Femur (tissue), 1 donor: ENCODE data around the gene GOLGA1.
"Not testable (repeated sequence)": the region's sequence is repeated elsewhere in the genome, so short reads cannot be mapped to it uniquely, and the experiment has no call there.

Experiments
- DNase-seq: peaks from one replicate; pipeline ENCODE4 v3.0.0-alpha.2; 2017

The GOLGA1 gene, protein sequence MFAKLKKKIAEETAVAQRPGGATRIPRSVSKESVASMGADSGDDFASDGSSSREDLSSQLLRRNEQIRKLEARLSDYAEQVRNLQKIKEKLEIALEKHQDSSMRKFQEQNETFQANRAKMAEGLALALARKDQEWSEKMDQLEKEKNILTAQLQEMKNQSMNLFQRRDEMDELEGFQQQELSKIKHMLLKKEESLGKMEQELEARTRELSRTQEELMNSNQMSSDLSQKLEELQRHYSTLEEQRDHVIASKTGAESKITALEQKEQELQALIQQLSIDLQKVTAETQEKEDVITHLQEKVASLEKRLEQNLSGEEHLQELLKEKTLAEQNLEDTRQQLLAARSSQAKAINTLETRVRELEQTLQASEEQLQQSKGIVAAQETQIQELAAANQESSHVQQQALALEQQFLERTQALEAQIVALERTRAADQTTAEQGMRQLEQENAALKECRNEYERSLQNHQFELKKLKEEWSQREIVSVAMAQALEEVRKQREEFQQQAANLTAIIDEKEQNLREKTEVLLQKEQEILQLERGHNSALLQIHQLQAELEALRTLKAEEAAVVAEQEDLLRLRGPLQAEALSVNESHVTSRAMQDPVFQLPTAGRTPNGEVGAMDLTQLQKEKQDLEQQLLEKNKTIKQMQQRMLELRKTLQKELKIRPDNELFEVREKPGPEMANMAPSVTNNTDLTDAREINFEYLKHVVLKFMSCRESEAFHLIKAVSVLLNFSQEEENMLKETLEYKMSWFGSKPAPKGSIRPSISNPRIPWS

DNA sequence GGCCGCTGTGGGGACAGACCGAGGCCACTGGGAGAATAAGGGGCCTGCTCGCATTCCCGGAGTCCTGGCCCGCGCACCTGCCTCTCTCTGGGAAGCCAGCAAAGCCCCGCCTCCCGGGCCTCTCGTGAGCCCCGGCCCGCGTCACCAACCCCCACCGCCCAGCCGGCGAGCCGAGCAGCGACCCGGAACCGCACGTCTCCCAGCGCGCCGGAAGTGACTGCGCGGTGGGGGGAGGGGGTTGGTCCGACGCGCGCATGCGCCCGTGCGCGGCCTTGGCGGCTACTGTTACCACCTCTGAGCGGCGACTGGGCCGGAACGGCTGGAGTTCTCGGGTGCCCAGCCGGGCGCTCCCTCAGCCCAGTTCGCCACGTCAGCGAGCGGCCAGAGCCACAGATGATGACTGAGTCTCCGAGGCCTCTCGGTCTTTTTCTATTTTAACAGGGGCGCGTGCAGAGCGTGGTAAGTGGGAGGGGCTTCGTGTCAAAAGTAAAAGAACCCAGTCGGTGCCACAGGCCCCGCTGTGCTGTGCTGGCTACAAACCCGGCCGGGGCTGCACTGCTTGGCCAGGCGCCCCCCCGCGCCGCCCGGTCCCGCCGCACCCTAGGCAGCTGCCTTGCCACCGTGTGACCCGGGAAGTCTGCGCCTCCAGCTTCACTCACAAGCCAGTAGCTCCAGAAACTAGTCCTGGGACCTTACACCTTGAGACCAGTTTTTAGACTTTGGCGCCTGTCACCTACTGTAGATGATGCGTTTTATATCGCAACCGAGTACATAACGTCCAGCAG, at the start of gene GOLGA1:
Gene GOLGA1, minus strand, starts transcription at position 190 of the 785 bp plus-strand sequence. CDS start 2,372 bp downstream, outside the sequence.
- DNase-seq: peak; percentile 98

DNA sequence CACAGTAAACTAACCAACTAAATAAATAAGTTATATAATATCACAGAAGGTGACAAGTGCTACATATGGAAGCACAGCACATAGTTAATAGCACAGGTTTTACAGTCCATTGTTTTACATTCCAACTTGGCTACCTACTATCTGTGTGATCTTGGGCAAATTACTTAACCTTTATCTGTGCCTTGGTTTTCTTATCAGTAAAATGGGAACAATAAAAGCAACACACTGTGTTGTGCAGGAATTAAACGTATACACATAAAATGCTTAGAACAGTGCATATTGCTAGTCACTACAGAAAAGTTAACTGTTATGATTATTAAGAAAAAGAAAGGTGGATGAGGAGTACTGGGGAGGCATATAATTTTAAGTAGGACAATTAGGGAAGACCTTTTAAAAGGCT, 42.8 kb upstream of the GOLGA1 start:
- no peak for DNase-seq

DNA sequence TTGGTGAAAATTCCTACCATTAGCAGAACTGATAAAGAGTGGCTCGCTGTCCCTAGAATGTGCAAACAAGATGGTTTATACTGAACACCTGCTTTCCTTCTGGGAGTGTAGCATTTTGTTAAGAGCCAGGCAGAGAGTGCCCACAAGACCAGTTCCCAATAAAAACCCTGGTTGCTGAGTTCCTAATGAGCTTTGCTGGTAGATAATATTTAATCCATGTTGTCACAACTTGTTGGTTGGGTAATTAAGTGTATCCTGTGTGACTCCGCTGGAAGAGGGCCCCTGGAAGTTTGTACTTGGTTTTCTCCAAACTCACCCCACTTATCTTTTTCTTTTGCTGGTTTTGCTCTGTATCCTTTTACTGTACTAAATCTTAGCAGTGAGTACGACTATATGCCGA, 39.5 kb upstream of the GOLGA1 start:
- no peak for DNase-seq

DNA sequence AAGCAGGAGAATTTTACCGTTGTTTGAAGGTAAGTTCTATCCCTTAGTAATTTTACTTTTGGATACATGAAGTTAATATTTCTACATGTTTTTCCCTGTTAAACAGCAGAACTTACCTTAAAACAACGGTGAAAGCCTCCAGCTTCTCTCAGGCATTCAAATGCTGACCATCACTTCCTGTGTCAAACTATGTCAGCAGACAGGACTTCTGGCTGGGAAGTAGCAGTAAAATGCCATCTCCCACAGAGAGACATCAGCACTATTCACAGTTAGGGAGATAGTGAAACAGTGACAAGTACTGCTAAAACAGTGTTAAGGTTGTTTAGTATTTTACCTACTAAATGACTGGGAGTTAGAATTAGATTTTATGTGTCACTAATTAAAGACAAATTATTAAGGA, 34.2 kb upstream of the GOLGA1 start:
- DNase-seq: no peak

DNA sequence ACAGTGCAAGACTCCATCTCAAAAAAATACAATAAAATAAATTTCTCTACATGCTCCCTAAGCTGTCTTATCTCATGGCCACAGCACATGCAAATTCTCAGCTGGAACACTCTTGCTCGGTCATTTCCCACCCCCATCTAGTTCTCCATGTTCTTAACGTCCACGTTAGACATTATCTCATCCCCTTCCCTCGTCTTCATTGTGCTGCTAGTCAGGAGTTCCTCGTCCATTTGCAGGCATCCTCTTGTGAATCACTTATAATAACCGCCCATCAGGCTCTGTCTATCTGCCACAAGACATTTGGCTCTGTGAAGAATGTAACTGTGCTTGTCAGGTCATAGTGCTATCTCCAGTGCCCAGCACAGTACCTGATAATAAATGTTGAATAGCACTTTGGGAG, 32.9 kb upstream of the GOLGA1 start:
- no peak for DNase-seq

DNA sequence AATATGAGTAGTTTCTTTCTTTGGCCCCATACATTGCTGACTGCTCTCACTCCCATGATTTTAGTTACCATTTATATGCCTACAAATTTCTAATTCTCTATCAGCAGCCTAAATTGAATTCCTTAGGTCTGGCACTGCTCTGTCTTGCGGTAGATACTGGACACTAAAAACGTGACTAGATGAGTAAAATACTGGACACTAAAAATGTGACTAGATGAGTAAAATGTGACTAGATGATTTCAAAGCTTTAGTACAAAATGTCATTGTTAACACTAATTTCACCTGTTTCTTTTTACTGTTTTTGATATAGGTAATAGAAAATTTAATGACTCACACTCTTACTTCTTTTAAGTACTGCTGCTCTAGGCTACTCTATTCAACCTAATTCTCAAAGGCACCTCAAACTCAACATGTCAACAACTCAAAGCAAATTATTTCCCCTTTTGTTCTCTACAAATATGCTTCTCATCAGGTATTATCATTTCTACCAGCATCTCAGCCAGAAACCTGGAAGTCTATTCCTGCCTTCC, 31.4 kb upstream of the GOLGA1 start:
- DNase-seq: no peak

DNA sequence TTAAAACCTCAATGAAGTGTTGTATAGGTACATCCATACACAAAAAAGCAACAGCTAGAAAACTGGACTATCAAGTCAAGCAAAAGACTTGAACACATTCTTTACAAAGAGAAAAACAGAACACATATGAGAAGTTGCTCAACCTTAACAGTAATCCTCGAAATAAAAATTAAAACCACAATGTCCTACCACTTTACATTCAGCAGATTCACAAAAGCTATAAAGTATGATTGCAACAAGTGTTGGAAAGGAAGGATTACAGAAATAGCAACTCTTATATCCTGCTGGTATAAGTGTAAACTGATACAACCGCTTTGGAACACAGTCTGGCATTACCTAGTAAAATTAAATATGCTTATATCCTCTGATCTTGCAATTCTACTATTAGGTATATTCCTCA, 28.5 kb upstream of the GOLGA1 start:
- DNase-seq: no peak

DNA sequence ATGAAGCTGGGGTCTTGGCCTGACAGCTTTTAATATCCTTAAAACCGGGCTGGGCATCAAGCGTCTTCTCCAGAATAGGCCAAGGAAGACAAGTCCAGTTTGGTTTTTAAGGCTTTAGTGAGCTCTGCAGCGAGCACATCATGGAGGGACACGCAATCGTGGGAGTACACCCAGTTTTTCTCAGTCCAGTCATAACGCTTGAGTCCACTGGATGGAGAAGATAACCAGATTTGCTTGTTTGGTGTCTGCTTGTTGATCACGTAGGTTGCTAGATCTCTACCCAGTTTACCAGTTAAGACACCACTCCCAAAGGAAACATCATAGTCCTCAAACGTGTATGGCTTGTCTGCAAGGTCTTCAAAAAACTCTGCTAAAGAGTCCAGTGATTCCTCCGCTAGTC, 27.4 kb upstream of the GOLGA1 start:
- no peak for DNase-seq

DNA sequence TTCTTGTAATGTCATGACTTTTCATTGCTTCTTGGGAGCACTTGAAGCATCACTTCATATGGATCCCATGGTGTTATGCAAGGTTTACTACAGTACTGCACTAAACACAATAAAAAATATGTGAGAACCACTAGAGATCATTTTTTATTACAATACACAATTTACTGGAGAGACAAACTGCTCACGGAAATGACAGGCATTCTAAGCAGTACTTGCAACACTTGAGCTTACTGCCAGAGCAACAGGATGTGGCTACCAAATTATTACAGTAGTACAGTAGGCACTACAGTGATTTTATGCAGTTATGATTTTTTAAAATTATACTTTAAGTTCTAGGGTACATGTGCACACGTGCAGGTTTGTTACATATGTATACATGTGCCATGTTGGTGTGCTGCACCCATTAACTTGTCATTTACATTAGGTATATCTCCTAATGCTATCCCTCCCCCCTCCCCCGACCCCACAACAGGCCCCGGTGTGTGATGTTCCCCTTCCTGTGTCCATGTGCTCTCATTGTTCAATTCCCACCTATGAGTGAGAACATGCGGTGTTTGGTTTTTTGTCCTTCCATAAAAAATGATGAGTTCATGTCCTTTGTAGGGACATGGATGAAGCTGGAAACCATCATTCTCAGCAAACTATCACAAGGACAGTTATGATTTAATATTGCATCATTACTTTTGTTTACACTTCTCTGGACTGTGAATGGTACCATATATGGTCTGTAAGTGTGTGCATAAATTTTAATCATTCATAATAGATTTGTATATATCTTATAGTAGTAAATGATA, 25.1 kb upstream of the GOLGA1 start:
- not testable (repeated sequence) for DNase-seq

DNA sequence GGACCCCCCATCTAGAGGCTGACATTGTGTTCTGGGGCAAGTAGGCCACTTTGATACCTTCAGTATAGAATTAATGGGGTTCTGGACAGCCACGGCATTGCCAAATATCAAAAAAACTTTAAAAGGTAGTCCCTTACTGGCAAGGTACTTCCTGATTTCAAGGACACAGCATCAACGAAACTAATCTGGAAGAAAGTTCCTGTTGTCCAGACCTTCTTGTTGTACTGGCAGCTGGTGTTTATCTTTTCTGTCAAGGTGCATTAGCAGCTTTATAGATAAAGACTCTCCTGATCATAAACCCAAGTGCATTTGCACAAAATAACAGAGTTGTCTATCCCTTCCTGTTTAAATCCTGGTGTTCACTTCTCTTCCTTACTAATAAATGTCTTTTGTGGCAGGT, 23.7 kb upstream of the GOLGA1 start:
- no peak for DNase-seq

DNA sequence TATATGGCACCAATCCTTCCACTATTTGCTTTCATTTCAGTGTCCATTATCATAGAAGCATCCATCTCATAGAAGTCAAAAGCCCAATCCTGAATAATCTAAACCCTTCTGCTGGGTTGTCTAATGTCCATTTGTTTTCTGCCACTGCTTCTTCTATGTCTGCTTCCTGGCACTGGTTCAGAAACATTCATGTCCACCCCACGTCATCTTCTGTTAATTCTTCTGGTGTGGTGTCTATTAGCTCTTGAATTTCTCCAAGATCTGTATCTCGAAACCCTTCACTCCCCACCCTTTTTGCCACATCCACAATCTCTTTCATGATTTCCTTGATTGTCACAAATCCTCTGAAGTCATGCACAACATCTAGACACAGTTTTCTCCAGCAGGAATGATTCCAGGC, 23.2 kb upstream of the GOLGA1 start:
- no peak for DNase-seq

DNA sequence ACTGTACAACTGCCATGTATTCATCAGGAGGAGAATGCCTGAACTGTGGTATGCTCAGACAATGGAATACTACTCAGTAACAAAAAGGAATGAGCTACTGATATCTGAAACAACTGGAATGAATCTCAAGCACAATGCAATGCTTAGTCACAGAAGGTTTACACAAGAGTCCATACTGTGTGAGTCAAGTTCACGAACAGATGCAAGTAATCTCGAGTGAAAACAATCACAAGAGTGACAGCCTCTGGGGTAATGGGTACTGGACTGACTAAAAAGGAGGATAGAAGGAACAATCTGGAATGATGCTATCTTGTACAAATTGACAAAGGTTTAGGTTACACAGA, 19.5 kb upstream of the GOLGA1 start:
- DNase-seq: no peak

DNA sequence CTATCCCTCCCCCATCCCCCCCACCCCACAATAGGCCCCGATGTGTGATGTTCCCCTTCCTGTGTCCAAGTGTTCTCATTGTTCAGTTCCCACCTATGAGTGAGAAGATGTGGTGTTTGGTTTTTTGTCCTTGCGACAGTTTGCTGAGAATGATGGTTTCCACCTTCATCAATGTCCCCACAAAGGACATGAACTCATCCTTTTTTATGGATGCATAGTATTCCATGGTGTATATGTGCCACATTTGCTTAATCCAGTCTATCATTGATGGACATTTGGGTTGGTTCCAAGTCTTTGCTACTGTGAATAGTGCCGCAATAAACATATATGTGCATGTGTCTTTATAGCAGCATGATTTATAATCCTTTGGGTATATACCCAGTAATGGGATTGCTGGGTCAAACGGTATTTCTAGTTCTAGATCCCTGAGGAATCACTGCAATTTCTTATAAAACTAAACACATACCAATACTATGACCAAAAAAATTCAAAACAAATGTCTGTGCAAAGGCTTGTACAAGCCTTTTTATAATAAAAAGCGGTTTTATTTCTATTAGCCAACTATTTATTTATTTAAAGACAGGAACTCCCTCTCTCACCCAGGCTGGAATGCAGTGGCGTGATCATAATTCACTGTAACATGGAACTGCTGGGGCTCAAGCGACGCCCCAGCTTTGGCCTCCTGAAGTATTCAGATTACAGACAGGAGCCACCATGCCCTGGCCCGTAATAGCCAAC, 19.0 kb upstream of the GOLGA1 start:
- not testable (repeated sequence) for DNase-seq

DNA sequence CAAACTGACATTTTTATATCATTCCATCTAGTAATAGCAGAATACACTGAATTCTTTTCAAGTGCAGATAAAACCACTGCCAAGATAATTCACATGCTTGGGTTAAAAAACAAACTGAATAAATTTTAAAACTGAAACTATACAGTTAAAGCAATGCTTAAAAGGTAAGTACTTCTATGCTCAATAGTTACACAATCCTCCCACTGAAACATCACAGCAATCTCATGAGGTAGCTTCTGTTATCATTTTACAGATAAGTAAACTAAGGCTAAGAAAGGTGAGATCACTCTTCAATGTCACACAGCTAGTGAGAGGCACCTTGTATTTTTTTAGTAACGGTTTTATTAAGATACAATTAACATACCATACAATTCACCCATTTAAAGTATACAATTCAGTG, 13.4 kb upstream of the GOLGA1 start:
- no peak for DNase-seq

DNA sequence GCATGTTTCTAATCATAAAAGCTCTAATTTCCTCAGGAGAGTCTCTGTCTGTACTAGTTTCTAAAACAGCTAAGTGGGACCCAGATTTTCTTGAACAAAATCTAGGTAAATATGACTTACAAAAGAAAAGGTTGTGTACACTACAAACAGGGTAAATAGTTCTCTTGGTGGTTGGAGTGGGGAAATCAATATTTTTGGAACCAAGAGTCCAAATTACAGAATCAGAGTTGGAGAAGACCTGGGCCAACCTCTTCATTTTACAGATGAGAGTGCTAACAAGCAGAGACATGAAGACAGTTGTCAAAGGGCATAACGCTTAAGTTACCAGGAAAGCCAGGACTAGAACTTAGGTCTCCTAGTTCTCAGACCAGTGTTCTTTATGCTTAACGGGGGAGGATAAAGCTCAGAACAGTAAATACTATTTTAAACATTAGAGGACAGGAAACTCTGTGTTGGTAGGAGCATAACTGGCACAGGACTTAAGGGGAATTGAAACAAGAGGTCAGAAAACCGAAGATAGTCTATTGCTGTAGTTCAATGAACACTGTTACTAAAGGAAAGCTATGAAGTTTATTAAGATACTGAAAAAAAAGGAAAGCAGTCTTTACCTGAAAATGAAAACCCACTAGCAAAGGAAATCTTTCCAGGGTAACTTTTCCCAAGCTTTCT, 9.3 kb upstream of the GOLGA1 start:
- DNase-seq: no peak

DNA sequence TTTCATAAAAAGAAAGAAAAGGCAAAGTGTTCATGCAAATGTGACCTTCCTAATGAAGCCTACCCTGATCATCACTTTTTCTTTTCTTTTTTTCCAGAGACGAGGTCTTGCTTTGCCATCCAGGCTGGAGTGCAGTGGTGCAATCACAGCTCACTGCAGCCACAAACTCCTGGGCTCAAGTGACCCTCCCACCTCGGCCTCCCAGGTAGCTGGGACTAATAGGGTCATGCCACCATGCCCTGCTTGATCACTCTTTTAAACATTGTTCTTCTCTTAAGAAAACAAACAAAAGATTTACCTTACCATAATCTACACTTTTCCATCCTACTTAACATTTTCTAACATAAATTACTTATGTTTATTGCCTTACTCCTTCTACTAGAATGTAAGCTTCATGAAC, 8.5 kb upstream of the GOLGA1 start:
- DNase-seq: no peak

DNA sequence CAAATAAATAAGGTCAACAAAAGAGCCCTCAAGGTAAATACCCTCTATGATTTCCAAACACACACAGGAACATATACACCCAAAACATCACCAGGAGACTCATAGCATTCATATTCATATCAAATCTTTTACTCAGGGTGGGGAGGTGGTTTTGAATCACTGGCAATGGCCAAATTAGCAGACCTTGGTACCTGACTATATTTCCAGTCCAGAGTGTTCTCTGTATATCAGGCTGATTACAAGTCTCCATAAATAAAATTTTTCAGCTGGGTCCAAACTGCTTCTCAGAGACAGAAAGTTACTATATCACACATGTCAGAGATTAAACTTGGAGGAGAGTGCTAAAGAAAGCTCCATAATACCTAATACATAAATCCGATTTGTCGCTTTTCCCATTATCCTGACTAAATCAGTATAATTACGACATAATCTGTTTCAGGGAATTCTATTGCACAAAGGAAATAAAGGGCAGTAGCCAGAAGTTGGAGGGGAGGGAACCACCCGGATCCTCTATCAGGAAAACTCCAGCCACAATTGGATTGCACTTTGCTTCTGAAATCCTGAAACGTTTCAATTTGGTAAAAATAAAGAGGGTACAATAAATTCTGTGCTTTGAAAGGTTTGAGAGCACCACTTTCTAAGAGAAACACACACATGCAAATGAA, 7.0 kb upstream of the GOLGA1 start:
- DNase-seq: no peak

DNA sequence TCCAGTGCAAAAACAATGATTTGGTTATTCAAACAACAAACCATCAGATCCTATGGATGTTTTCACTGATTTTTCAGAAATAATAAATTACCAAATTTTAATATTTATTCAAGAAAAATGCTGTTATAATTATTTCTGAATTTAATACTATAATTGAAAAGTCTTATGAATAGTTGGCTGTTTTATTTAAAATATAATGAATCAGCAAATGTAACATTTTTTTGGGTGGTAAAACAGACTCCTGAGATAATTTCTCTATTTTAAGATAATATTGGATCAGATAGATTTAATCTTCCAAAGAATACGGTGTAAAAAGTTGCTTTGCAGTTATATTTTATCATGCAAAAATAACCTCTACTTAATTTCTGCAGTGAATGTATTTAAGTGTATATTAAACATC, 5.3 kb upstream of the GOLGA1 start:
- no peak for DNase-seq

DNA sequence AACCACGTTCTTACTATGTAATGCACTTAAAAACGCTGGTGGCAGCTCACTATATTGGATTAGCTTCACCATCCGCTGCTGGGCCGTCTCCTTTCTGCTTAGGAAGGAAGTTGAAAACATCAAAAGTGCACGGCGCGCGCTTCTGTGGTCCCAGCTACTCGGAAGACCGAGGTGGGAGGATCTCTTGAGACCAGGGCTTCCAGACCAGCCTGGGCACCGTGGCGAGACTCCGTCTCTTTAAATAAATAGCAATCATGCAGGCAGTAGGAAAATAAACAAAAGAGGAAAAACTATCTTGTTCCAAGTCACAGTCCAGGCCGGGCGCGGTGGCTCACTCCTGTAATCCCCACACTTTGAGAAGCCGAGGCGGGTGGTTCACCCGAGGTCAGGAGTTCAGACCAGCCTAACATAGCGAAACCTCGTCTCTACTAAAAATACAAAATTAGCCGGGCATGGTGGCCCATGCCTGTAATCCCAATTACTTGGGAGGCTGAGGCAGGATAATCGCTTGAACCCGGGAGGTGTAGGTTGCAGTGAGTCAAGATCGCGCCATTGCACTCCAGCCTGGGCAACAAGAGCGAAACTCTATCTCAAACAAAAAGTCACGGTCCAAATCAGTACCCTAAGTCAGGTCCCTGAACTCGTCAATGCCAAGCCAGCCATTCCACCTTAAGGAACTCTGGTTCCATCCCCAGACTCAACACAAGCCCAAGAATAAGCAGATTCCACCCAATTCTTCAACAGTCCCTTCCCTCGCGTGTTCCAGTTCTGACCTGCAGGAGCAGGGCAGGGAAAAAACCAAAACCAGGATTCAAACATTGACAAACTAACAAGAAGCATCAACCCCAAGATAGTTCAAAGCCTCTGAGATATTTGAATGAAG, 1.0 kb upstream of the GOLGA1 start:
- peak; percentile 76 for DNase-seq

DNA sequence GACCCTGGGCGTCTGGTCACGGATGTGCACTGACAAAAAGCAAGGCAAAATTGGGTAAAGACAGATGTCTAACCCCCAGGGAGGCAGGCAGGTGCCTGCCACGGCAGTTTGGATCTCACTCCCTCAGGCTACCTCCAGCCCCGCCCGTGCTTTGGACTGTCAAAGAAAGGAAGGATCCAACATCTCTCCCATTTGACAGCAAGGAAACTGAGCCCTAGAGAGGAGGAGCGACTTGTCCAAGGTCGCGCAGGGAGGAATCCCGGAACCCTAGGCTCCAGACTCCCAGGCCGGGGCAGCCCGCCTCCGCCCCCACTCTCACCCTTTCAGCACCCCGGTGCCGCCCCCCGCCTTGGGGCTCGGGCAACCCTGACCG, 376 bp downstream of the GOLGA1 start:
- no peak for DNase-seq
